GM12878 (cell line): Measurements from ENCODE around the gene ALPK1.

Source experiments
- CBX5 ChIP-seq: sonication (generic); IDR thresholded peaks from 2 replicates; pipeline ENCODE4 v1.6.1; 2016; ENCODE audit warnings: low read depth, moderate library complexity, mild to moderate bottlenecking, inconsistent platforms
- CTCF ChIP-seq, 3 experiments: IDR thresholded peaks in 2 of 3; conservative IDR thresholded peaks in 1 of 3; 2 replicates each; pipeline ENCODE4 v1.5.1; 2011; ENCODE audit warnings: low read depth in 3 of 3, low read length in 3 of 3, mild to moderate bottlenecking in 3 of 3, control low read depth in 2 of 3, moderate library complexity in 2 of 3, inconsistent platforms in 1 of 3, mixed read lengths in 1 of 3; ENCODE audit not compliant: control insufficient read depth in 2 of 3, insufficient read depth in 1 of 3; ENCODE audit errors: extremely low read depth in 1 of 3
- EP300 ChIP-seq, 2 experiments: fragments of 150-350 bp in 1 of 2; IDR thresholded peaks; 2 replicates each; pipeline ENCODE4 v1.6.1; 2011 to 2012; ENCODE audit warnings: low read depth in 2 of 2, low read length in 2 of 2, borderline replicate concordance in 1 of 2, improper control_type of control experiment in 1 of 2, inconsistent platforms in 1 of 2; ENCODE audit not compliant: control insufficient read depth in 1 of 2
- NKRF ChIP-seq: fragments of 450-650 bp; conservative IDR thresholded peaks from 2 replicates; pipeline ENCODE4 v1.6.1; 2017; ENCODE audit warnings: mild to moderate bottlenecking, moderate library complexity
- TCF7 ChIP-seq: IDR thresholded peaks from 2 replicates; pipeline ENCODE4 v1.6.1; 2014; ENCODE audit warnings: antibody characterized with exemption, borderline replicate concordance
- ZBTB33 ChIP-seq: fragments of 450-650 bp; IDR thresholded peaks from 2 replicates; pipeline ENCODE4 v1.6.1; 2017; ENCODE audit warnings: mild to moderate bottlenecking

GRCh38 chr4:112381996-112382692 lies 85.0 kb downstream of the ALPK1 start:
- no peak for TF ChIP-seq NKRF
- TF ChIP-seq TCF7 = no peak
- no peak for TF ChIP-seq CBX5
- TF ChIP-seq CTCF (IDR thresholded peaks at IDR 0.05 in 2 of 3, conservative IDR thresholded peaks at IDR 0.05 in 1 of 3; ENCODE audit: control insufficient read depth in 2 of 3, extremely low read depth in 1 of 3, insufficient read depth in 1 of 3, low read depth in 3 of 3, low read length in 3 of 3) = no peak
- no peak for TF ChIP-seq ZBTB33
- TF ChIP-seq EP300 (IDR thresholded peaks at IDR 0.05; ENCODE audit: borderline replicate concordance in 1 of 2, control insufficient read depth in 1 of 2, low read depth in 2 of 2, low read length in 2 of 2) = no peak
